ENCODE measurements around the gene SLC26A11.
A peak's percentile ranks its signal among the peaks of the same experiment; 100 is the strongest.
"Not testable (repeated sequence)": the region's sequence is repeated elsewhere in the genome, so short reads cannot be mapped to it uniquely, and the experiment has no call there.

SLC26A11 gene

DNA sequence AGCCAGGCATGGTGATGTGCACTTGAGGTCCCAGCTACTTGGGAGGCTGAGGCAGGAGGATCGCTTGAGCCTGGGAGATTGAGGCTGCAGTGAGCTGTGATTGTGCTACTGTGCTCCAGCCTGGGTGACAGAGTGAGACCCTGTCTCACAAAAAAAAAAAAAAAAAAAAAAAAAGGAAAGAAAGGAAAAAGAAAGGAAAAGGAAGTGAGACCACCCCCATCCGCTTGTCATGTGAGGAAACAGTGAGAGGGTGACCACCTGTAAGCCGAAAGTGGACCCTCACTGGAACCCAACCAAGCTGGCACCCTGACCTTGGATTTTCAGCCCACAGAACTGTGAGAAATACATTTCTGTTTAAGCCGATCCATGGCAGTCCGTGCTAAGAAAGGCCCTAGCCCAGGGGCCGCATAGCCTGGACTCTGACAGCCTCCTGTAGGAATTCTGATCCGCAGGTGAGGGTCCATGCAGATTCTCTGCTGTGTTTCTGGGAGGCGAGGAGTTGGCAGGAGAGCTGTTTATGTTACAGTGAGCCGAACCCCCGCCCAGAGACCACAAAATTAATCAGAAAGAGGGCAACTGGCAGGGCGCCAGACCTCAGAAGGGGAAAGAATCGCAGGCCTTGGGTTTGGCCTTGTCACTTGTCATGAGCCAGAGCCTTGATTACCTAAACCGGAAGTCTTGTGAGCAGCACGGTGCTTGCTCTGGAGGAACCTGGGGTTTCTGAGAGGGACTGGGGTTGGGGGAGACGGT, 1.0 kb upstream of the SLC26A11 start:
- DNase-seq (ENCODE audit: low read depth), result peak; percentile 89

DNA sequence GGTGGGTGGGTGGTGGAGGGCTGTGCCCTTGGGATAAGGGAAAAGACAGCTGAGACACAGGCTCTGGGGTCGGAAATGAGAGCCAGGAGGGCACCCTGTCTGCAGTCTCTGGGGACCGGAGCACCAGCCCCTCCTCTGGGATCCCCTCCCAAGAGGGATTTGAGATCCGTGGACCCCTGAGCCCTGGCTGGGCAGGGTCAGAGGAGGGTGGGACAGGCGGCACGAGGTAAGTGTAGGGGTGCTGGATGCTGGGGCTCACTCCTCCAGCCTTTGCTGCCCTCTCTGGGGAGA, 519 bp upstream of the SLC26A11 start:
- no peak for DNase-seq (ENCODE audit: low read depth)

DNA sequence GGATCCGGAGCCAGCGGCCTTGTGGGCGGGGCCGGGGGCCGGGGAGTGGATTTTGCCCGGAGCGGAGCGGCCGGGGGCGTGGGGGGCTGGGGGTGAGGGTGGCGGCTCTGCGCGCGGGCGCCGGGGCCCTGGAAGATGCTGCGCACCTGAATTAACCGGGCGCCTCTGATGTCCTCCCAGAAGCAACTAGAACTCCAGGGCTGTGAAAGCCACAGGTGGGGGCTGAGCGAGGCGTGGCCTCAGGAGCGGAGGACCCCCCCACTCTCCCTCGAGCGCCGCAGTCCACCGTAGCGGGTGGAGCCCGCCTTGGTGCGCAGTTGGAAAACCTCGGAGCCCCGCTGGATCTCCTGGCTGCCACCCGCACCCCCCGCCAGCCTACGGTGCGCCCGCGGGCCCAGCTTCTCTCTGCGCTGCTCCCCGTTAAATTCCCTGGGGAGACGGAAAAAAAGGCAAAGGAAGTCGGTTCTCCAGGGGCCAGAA, 549 bp downstream of the SLC26A11 start:
- no peak for DNase-seq (ENCODE audit: low read depth)

DNA sequence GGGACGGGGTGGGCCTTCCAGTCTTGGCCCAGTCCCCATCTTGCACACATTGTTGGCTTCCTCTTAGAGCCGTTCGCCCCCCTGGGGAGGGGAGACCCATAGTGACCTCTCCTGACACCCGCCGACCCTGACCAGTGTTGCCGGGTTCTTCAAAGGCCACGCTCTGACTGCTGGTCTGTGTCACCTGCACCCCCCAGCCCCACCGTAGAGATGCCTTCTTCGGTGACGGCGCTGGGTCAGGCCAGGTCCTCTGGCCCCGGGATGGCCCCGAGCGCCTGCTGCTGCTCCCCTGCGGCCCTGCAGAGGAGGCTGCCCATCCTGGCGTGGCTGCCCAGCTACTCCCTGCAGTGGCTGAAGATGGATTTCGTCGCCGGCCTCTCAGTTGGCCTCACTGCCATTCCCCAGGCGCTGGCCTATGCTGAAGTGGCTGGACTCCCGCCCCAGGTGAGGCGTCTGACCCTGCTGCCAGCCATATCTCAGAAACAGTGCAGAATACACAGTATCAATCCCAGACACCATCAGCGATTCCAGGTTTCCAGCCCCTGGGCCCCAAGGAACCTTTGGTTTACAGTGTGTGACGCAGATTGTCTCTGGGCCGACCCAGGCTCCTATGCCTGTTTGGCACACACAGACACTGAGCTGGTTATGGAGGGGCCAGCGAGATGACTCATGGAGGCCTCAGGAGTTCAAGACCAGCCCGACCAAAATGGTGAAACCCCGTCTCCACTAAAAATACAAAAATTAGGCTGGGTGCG, 1.3 kb downstream of the SLC26A11 start:
- DNase-seq (ENCODE audit: low read depth), result no peak

DNA sequence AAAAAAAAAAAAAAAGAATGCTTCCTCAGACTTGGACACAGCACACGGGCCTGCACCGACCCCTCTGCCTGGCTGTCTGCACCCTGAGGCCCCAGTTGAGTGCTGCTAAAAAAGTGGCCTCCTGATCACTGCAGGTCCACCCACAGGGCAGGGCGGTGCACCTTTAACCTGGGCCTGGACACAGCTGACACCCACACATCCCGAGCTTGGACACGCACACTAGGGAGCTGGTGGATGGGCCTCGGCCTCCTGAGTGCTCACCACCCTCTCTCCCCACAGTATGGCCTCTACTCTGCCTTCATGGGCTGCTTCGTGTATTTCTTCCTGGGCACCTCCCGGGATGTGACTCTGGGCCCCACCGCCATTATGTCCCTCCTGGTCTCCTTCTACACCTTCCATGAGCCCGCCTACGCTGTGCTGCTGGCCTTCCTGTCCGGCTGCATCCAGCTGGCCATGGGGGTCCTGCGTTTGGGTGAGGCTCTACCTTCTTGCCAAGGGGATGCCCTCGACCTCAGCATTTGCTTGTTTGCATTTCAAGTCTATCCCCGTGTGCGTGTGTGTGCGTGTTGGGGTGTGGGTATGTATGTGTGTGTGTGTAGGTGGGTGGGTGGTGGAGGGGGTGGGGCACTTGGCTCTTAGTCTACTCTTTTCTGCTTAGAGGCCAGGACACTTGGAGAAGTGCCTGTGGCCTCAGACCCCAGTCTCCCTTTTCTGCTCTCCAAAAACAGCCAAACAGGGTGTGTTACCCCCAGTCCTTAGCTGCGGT, 2.3 kb downstream of the SLC26A11 start:
- no peak for DNase-seq (ENCODE audit: low read depth)

DNA sequence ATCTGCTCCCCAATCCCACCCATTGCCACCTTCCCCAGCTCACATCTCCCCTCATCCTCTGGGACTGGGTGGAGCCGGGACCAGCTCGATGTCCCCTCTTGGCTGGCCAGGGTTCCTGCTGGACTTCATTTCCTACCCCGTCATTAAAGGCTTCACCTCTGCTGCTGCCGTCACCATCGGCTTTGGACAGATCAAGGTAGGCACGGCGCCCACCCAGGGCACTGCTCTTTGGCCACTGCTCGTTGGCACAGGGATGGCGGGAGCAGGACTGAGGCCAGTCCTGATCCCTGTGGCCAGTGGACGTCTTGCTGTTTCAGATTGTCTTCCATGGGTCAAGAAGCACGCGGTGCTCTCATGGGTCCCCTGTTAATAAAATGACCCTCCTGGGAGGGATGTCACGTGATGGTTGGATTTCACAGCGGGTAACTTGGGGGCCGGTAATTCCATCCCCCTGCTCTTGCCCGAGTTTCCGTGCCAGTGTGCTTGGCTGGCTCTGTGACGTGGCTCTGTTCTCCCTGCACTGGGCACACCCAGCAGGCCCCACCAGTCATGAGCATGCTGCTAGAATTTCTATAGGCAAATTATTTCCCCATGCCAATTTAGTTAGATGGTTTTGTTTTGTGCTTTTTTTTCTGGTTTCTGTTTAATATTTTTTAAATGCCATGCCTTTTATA, 3.1 kb downstream of the SLC26A11 start:
- no peak for DNase-seq (ENCODE audit: low read depth)

DNA sequence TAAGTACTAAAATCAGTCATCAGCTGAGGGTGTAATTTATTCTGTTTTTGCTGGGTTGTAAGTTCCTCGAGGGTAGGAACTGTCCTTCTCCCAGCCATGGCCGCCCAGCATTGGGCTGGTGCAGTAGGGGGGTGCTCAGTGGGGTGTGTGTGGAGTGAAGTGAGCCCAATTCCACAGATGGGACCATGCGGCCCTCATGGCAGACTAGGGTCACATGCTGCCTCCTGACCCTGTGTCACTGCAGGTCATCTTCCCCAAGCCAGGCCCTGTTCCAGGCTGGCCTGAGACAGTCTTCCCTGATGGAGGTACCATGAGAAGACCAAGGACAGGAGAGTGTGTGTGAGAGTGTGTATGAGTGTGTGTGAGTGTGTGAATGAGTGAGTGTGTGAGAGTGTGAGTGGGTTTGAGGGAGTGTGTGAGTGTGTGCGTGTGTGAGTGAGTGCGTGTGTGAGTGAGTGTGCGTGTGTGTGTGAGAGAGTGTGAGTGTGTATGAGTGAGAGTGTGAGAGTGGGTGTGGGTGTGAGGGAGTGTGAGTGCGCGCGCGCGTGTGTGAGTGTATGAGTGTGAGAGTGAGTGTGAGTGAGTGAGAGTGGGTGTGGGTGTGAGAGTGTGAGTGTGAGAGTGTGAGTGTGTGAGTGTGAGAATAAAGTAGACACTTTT, 3.7 kb downstream of the SLC26A11 start:
- DNase-seq (ENCODE audit: low read depth), result no peak

DNA sequence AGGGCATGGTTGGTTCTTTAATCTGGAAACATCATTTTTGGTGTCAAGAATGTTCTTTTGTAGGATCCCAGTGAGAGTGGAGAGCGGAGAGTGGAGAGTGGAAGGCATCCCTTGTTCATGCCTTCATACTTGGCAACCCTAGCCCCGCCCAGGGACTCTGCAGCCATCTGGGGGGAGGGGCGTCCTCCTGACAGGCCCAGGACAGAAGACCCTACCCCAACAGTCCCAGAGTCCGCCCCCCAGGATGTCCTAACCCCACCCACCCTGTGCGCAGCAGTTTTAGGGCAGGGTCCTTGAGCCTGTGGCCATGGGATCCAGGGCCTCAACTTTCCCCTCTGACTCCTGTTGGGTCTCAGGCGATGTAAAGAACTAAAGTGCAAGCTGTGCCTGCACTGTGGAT, 4.5 kb downstream of the SLC26A11 start:
- DNase-seq (ENCODE audit: low read depth), result no peak

DNA sequence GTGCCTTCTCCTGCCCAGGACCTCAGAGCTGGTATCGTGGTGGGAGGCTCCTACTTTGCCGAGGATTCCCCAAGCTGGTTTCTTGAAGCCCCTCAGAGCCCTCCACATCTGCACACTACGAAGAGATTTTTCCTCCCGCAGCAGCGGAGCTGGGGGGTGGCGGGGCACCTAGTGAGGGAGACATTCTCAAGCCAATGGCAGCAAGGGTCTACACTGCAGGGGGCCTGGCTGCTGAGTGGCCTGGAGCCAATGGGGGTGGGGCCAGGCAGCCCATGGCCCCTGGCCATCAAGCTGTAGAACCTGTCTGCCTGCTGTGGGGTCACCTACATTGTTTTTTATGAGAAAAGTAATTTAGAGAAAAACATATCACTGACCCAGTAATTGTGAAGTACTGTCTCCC, 5.0 kb downstream of the SLC26A11 start:
- no peak for DNase-seq (ENCODE audit: low read depth)

DNA sequence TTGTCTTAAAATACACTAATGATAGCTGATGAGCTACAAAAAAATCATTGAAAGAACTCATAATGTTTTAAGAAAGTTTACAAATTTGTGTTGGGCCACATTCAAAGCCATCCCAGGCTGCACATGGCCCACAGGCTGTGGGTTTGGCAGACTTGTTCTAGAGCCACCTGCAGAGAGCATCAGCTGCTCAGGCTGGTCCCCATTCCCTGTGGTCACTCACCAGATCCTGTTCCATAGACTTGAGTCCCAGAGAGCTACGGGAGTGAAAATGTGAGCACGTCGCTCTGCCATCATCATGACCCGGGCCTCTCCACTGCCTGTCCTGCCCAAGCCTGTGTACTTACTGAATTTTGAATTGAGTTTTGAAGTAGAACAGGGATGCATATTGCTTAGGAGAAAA, 6.9 kb downstream of the SLC26A11 start:
- DNase-seq (ENCODE audit: low read depth), result no peak

DNA sequence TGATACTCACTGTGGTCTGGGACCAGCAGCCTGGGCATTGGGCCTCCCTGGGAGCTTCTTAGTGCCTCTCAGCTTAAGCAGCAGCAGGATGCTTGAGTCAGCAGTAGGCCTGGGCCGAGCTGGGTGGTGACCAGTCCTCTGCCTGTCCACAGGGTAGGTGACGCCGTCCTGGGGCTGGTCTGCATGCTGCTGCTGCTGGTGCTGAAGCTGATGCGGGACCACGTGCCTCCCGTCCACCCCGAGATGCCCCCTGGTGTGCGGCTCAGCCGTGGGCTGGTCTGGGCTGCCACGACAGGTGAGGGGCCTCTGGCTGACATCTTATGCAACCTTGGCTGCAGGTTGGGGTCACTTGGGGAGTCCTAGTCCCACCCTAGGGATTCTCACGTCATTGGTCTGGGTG, 7.4 kb downstream of the SLC26A11 start:
- DNase-seq (ENCODE audit: low read depth), result no peak

DNA sequence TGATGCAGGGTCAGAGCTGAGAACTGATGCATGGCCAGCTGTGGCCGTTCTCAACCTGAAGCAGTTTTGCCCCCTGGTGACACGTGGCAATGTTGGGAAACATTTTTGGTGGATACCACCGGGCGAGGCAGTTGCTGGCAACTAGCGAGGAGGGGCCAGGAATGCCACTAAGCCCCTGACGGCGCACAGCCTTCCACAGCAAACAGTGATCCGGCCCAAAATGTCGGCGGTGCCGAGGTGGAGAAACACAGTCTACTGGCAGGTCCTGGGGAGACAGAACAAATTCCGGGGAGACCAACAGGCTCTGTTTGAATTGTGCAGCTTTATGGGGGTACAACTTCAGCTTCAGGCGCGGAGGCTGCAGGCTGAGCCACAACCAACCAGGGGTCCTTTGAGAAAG, 8.2 kb downstream of the SLC26A11 start:
- DNase-seq (ENCODE audit: low read depth), result no peak

DNA sequence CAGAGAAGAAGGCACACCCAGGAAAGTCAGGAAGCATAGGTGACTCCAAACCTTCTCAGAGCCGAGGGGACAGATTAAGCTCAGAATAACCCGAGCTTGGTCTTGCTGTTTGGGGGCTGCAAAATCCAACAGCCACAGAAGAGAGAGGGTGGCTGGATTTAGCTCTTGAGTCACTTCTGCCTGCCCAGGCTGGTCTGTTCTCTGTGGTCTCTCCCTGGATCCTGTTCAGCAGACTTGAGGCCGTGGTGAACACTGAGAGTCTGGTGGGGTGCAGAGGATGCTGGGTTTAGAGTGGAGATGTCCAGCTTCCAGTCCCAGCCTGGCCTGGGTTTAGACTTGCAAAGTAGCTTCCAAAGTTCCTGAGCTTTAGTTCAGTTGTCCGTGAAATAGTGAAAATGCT, 8.8 kb downstream of the SLC26A11 start:
- no peak for DNase-seq (ENCODE audit: low read depth)

DNA sequence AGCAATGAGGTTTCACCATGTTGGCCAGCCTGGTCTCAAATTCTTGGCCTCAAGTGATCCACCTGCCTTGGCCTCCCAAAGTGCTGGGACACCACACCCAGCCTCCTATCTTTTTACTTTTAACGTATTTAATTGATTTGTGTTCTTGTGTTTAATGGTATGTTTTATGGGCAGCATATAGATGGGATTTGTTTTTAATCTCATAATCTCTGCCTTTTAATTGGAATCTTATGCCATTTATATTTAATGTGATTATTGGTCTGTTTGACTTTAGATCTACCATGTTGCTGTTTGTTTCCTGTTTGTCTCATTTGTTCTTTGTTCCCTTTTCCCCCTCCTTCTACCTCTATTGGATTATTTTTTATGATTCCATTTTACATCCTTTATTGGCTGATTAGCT, 12.2 kb downstream of the SLC26A11 start:
- DNase-seq (ENCODE audit: low read depth), result no peak

DNA sequence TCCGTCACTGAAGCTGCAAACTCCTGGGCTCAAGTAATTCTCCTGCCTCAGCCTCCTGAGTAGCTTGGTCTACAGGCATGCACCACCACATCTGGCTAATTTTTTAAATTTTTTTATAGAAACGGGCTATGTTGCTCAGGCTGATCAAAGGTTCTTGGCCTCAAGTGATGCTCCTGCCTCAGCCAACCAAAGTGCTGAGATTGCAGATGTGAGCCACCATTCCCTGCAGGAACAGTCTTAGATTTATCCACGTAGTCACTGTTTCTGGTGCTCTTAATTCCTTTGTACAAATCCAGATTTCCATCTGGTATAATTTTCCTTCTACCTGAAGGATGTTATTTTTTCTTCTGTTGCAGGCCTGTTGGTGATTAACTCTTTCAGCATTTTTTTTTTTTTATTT, 13.0 kb downstream of the SLC26A11 start:
- no peak for DNase-seq (ENCODE audit: low read depth)

DNA sequence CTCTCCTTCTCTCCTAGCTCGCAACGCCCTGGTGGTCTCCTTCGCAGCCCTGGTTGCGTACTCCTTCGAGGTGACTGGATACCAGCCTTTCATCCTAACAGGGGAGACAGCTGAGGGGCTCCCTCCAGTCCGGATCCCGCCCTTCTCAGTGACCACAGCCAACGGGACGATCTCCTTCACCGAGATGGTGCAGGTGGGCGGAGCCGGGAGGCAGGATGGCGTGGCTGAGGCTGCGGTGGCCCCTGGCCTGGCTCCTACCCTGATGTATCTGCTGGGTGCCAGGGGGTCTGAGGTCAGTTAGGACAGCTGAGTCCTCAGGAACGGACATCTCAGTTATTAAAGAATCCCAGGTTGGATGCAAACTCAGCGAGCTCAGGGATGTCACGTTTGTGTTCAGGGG, 16.7 kb downstream of the SLC26A11 start:
- no peak for DNase-seq (ENCODE audit: low read depth)

DNA sequence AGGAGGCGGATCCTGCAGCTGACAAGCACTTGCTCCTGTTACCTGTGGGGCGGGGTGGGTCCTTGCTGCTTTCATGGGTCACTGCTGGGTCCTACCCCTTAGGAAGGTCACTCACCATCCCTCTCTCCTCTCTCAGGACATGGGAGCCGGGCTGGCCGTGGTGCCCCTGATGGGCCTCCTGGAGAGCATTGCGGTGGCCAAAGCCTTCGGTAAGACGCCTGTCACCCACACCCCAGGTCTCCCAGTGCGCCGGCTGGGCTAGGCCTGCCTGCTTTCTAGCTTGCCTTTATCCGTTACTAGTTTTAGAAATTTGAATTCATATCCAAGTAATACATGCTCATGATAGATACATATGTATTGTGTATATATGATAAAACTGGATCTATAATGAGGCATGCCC, 17.2 kb downstream of the SLC26A11 start:
- DNase-seq (ENCODE audit: low read depth), result no peak

DNA sequence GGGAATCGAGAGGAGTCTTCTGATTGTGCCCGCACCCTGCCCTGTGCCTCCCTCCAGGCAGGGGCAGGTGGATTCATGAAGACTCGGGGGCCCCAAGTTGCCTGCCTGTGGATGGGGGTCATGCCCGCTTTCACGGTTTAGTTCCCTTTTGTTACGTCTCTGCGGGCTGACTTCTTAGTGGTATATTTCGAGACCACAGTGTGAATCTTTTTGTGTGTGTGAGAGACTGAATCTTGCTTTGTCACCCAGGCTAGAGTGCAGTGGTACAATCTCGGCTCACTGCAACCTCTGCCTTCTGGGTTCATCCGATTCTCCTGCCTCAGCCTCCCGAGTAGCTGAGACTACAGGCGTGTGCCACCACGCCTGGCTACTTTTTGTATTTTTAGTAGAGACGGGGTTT, 22.3 kb downstream of the SLC26A11 start:
- no peak for DNase-seq (ENCODE audit: low read depth)

DNA sequence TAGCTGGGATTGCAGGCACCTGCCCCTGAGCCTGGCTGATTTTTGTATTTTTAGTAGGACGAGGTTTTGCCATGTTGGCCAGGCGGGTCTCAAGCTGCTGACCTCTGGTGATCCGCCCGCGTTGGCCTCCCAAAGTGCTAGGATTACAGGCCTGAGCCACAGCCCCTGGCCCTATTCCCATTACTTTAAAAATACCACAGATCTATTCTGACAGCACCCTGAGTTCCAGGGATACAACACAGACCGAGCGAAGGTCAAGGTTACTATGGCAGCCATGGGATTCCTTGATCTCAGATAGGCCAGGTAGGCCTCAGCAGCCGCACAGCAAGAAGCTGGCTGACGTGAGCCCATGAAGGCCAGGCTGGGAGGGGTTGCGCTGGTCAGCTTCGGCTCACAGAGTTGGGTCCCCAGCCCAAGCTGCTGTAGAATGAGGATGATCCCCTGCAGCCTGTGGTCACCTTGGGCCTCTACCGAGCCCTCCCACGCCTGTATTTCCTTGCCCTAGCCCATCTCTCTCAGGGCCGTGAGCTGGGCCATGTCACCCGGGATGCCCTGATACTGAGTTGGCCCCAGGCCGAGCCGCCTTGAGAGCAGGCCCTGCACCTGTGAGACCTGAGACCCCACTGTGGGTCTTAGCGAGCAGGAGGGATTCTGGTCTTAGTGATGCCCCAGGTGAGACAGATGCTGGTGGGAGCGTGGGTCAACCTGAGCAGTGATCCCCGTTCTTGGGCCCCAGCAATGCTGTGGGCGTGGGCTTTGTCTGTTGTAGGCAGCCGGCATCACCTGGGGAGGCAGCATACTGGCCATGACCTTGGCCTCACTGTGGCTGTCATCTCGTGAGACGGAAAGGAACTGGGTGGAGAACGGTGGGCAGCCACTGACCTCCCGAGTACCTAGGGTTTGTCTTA, 23.6 kb downstream of the SLC26A11 start:
- no peak for DNase-seq (ENCODE audit: low read depth)

DNA sequence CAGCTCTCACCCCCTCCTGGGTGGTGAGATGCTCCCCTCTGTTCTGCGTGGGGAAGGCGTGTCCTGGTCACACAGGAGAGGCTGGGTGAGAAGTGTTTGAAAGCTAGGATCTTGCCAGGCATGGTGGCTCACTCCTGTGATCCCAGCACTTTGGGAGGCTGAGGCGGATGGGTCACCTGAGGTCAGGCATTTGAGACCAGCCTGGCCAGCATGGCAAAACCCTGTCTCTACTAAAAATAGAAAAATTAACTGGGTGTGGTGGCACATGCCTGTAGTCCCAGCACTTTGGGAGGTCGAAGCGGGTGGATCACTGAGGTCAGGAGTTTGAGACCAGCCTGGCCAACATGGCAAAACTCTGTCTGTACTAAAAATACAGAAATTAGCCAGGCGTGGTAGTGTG, 24.2 kb downstream of the SLC26A11 start:
- DNase-seq (ENCODE audit: low read depth), result not testable (repeated sequence)
